Keratinocyte (primary cell): ENCODE data around the gene FOXL3. TPM values are rescaled to one million over a fixed set of nuclear protein-coding genes. Genes with fewer than 3 reads are reported as not detected.

Experiments used
- DNase-seq: peaks from one replicate; pipeline ENCODE4 v3.0.0-alpha.2; 2011; ENCODE audit warnings: low read depth, missing footprints, low spot score
- FAIRE-seq: peaks from 2 replicates; lab custom pipeline; 2011; peaks lifted over from hg19 to GRCh38; lab: Jason Lieb, UNC
- H2AFZ ChIP-seq: 2 replicates; pipeline ENCODE4 v1.6.0; 2012; ENCODE audit warnings: low read length, control low read depth, inconsistent platforms; ENCODE audit not compliant: control insufficient read depth
- H3K27ac ChIP-seq: 2 replicates; pipeline ENCODE4 v1.5.1; 2011; ENCODE audit warnings: low read length; ENCODE audit not compliant: control insufficient read depth, insufficient read depth
- H3K27me3 ChIP-seq: 3 replicates; pipeline ENCODE4 v1.6.0; 2011; ENCODE audit warnings: low read length; ENCODE audit not compliant: control insufficient read depth, insufficient read depth; ENCODE audit errors: extremely low read depth
- H3K36me3 ChIP-seq, 2 experiments: 2 replicates in 1 of 2; 3 replicates in 1 of 2; pipeline ENCODE4 v1.5.1; 2011; ENCODE audit warnings: low read length in 2 of 2, mild to moderate bottlenecking in 1 of 2; ENCODE audit not compliant: control insufficient read depth in 2 of 2, insufficient read depth in 2 of 2; ENCODE audit errors: extremely low read depth in 1 of 2
- H3K4me1 ChIP-seq: 3 replicates; pipeline ENCODE4 v1.5.1; 2011; ENCODE audit warnings: low read length; ENCODE audit not compliant: control insufficient read depth, insufficient read depth; ENCODE audit errors: extremely low read depth
- H3K4me2 ChIP-seq: 3 replicates; pipeline ENCODE4 v1.6.0; 2011; ENCODE audit warnings: low read depth, low read length; ENCODE audit not compliant: control insufficient read depth, insufficient read depth; ENCODE audit errors: extremely low read depth
- H3K4me3 ChIP-seq, 3 experiments: fragments of 200-600 bp in 1 of 3; sonication (generic) in 1 of 3; 2 replicates in 2 of 3; 3 replicates in 1 of 3; pipeline ENCODE4 v1.5.1; 2011 to 2016; ENCODE audit warnings: low read length in 3 of 3, mild to moderate bottlenecking in 3 of 3, control low read depth in 2 of 3, inconsistent platforms in 1 of 3, low read depth in 1 of 3, mixed read lengths in 1 of 3, mixed run types in 1 of 3, moderate library complexity in 1 of 3; ENCODE audit not compliant: control insufficient read depth in 2 of 3, insufficient read depth in 2 of 3; ENCODE audit errors: extremely low read depth in 1 of 3
- H3K79me2 ChIP-seq: 2 replicates; pipeline ENCODE4 v1.6.0; 2012; ENCODE audit warnings: low read length; ENCODE audit not compliant: control insufficient read depth, insufficient read depth
- H3K9ac ChIP-seq: 3 replicates; pipeline ENCODE4 v1.6.0; 2011; ENCODE audit warnings: low read length; ENCODE audit not compliant: control insufficient read depth, insufficient read depth; ENCODE audit errors: extremely low read depth
- H3K9me1 ChIP-seq: 3 replicates; pipeline ENCODE4 v1.6.0; 2011; ENCODE audit warnings: low read length; ENCODE audit not compliant: control insufficient read depth, insufficient read depth; ENCODE audit errors: extremely low read depth
- H3K9me3 ChIP-seq: 2 replicates; pipeline ENCODE4 v1.5.1; 2012; ENCODE audit warnings: low read depth, low read length; ENCODE audit not compliant: control insufficient read depth
- H4K20me1 ChIP-seq: 3 replicates; pipeline ENCODE4 v1.6.0; 2011; ENCODE audit warnings: low read length; ENCODE audit not compliant: control insufficient read depth, insufficient read depth; ENCODE audit errors: extremely low read depth
- CTCF ChIP-seq, 3 experiments: IDR thresholded peaks in 1 of 3; conservative IDR thresholded peaks in 1 of 3; optimal IDR thresholded peaks in 1 of 3; 2 replicates in 2 of 3; 3 replicates in 1 of 3; pipeline versions ENCODE3 to v1.5.1; 2011; ENCODE audit warnings: low read length in 3 of 3, mild to moderate bottlenecking in 3 of 3, moderate library complexity in 2 of 3, control low read depth in 1 of 3, inconsistent platforms in 1 of 3; ENCODE audit not compliant: insufficient read depth in 2 of 3; ENCODE audit errors: extremely low read depth in 1 of 3
- EZH2 ChIP-seq: IDR thresholded peaks from one replicate; pipeline ENCODE4 v1.6.1; 2012; ENCODE audit warnings: inconsistent platforms, mild to moderate bottlenecking, low read length, moderate library complexity
- dilution Hi-C: fragments of 300-500 bp; cut with MboI; formaldehyde crosslinking; loops from one replicate; pipeline ENCODE4 v1.7.0; 2020; ENCODE audit warnings: low sequenced_read_pairs; ENCODE audit not compliant: extremely low pct_ligation_motif_present
- polyA plus RNA-seq, 5 experiments: library from polyadenylated mRNA; depleted of rRNA in 3 of 5; stranded (reverse) in 3 of 5; stranded (forward) in 1 of 5; unstranded in 1 of 5; fragments of >200 nt; gene quantifications; 1 replicate in 1 of 5; 2 replicates in 3 of 5; 3 replicates in 1 of 5; pipeline versions ENCODE4 v1.2.1 to v1.2.3, GENCODE V29; 2011 to 2012; ENCODE audit warnings: missing spikeins in 2 of 5, low read depth in 1 of 5, low replicate concordance in 1 of 5

Gene FOXL3
- polyA plus RNA-seq, 1 donor (not counting 4 experiments of a cell fraction or from before 2014, with no cell fraction given): not detected

GRCh38 chr7:251005-251404, 39.0 kb upstream of the FOXL3 start:
- DNase-seq: no peak
- FAIRE-seq: no peak
- dilution Hi-C loops: no loop called here

GRCh38 chr7:251446-252175, 38.4 kb upstream of the FOXL3 start:
- Histone ChIP-seq H3K9me1 (no peaks in the 10 kb centered on the region), H3K79me2 (no peaks in the 10 kb centered on the region), H3K36me3 (peaks cover 0 to 6% of the 10 kb centered on the region in 2 experiments), H3K9me3 (no peaks in the 10 kb centered on the region), H3K4me3 (no peak overlapping the region), H3K4me2 (no peak overlapping the region), H4K20me1 (no peaks in the 10 kb centered on the region), H3K9ac (no peak overlapping the region), H3K27me3 (no peaks in the 10 kb centered on the region), H2AFZ (no peak overlapping the region), H3K4me1 (no peaks in the 10 kb centered on the region), H3K27ac (no peak overlapping the region)
- DNase-seq: no peak
- no peak for FAIRE-seq
- no peak for TF ChIP-seq EZH2
- dilution Hi-C loops: no loop called here

More at GRCh38 chr7:251005-251404, 39.0 kb upstream of the FOXL3 start:
- H3K4me1 ChIP-seq: no peaks in the 10 kb centered on the region
- no peak overlapping the region for H3K4me3 ChIP-seq
- no peaks in the 10 kb centered on the region for H3K79me2 ChIP-seq
- no peak overlapping the region for H2AFZ ChIP-seq
- no peaks in the 10 kb centered on the region for H3K27me3 ChIP-seq
- peaks cover 0 to 6% of the 10 kb centered on the region in 2 experiments for H3K36me3 ChIP-seq
- H3K9me1 ChIP-seq: no peaks in the 10 kb centered on the region
- H3K9ac ChIP-seq: no peak overlapping the region
- TF ChIP-seq CTCF (optimal IDR thresholded peaks at IDR 0.05 in 1 of 3, IDR thresholded peaks at IDR 0.05 in 1 of 3, conservative IDR thresholded peaks at IDR 0.05 in 1 of 3; ENCODE audit: extremely low read depth in 1 of 3, insufficient read depth in 2 of 3, low read length in 3 of 3) (no peak), EZH2 (no peak)
- no peaks in the 10 kb centered on the region for H3K9me3 ChIP-seq
- no peak overlapping the region for H3K27ac ChIP-seq
- no peak overlapping the region for H3K4me2 ChIP-seq
- H4K20me1 ChIP-seq: no peaks in the 10 kb centered on the region
